22Rv1 (cell line): ENCODE measurements around the gene DLG3.

ENCODE experiments used
- H3K27ac ChIP-seq: fragments of 450-650 bp; 2 replicates; pipeline ENCODE4 v1.5.1; 2017
- ZFX ChIP-seq: fragments of 450-650 bp; IDR thresholded peaks from 2 replicates; pipeline ENCODE4 v1.6.1; 2017; ENCODE audit warnings: antibody characterized with exemption, borderline replicate concordance
- TF ChIP-seq, protein P1 (sequence below): fragments of 450-650 bp; IDR thresholded peaks from 2 replicates; pipeline ENCODE4 v1.5.1; 2017; ENCODE audit warnings: mild to moderate bottlenecking

Gene DLG3

DNA sequence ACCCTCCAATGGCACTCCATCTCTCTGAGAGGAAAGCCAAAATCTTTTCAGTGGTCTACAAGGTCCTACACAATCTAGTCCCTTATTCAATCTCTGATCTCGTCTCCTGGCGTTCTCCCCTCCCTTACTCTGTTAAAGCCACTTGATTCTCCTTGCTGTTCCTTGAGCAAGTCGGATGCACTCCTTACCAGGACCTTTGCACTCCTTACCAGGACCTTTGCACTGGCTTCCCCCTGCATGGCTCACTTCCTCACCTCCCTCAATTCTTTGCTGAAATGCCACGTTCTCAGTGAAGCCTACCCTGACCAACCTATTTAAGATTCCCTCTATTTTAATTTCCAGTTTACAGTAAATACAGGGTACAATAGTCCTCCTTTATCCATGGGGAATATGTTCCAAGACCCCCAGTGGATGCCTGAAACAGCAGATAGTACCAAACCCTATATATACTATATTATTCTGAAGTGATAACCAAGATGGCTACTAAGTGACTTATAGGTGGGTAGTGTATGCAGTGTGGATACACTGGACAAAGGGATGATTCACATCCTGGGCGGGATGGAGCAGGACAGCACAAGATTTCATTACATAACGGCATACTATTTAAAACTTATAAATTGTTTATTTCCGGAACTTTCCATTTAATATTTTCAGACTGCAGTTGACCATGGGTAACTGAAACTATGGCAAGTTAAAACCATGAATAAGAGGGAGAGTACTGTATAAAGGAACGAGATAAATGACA, 6.5 kb upstream of the DLG3 start:
- no peak for TF ChIP-seq ZFX
- TF ChIP-seq, protein P1, sequence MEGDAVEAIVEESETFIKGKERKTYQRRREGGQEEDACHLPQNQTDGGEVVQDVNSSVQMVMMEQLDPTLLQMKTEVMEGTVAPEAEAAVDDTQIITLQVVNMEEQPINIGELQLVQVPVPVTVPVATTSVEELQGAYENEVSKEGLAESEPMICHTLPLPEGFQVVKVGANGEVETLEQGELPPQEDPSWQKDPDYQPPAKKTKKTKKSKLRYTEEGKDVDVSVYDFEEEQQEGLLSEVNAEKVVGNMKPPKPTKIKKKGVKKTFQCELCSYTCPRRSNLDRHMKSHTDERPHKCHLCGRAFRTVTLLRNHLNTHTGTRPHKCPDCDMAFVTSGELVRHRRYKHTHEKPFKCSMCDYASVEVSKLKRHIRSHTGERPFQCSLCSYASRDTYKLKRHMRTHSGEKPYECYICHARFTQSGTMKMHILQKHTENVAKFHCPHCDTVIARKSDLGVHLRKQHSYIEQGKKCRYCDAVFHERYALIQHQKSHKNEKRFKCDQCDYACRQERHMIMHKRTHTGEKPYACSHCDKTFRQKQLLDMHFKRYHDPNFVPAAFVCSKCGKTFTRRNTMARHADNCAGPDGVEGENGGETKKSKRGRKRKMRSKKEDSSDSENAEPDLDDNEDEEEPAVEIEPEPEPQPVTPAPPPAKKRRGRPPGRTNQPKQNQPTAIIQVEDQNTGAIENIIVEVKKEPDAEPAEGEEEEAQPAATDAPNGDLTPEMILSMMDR = no peak
- no peak overlapping the region for H3K27ac ChIP-seq

DNA sequence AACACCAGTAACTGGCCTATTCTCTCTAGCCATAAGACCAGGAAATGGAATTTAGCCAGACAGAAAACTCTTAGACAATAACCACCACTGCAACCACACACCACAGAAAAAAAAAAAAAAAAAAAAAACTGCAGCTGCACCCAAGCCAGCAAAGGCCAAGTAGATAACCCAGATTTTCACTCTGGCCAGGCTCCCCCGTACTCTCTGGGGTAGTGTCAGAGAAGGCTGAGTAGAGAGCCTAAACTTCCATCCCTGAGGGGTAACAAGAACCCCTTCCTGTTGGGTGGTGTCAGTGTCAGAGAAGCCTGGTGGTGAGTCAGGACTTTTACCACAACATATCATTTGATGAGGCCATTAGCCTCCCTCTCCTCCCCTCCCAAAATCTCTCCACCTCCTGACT, 5.6 kb upstream of the DLG3 start:
- TF ChIP-seq ZFX = no peak
- TF ChIP-seq, protein P1 = no peak
- H3K27ac ChIP-seq = no peak overlapping the region

DNA sequence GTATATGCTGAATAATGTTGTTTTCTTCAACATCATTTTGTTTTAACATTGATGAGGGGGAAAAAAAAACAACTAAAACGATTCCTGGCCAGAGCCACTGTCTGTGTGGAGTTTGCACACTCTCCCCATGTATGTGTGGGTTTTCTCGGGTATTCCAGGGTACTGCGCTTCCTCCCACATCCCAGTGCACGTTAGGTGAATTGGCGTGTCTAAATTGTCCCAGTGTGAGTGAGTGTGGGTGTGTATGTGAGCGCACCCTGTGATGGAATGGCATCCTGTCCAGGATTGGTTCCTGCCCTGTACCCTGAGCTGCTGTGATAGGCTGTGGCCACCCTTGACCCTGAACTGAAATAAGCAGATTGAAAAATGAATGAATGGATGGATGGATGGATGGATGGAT, 2.4 kb upstream of the DLG3 start:
- no peak for TF ChIP-seq ZFX
- TF ChIP-seq, protein P1 = no peak
- H3K27ac ChIP-seq = no peak overlapping the region

DNA sequence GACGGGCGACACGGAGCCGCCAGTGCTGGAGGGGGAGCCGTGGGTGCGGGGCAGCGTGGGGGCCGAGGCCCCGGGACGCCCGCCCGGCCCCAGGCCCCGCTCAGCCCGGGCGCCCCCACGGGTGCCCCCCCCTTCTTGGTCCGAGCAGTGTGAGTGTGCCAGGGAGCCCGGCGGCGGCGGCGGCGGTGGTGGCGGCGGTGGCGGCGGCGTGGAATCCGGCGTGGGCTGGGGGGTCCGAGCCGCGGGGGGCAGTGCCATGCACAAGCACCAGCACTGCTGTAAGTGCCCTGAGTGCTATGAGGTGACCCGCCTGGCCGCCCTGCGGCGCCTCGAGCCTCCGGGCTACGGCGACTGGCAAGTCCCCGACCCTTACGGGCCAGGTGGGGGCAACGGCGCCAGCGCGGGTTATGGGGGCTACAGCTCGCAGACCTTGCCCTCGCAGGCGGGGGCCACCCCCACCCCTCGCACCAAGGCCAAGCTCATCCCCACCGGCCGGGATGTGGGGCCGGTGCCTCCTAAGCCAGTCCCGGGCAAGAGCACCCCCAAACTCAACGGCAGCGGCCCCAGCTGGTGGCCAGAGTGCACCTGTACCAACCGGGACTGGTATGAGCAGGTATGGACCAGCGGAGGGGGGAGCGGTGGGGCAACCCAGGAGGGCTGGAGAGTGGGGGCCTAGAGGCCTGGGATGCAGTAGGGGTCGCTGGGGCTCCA, 466 bp downstream of the DLG3 start:
- TF ChIP-seq, protein P1 = no peak
- no peak for TF ChIP-seq ZFX
- H3K27ac ChIP-seq = no peak overlapping the region

DNA sequence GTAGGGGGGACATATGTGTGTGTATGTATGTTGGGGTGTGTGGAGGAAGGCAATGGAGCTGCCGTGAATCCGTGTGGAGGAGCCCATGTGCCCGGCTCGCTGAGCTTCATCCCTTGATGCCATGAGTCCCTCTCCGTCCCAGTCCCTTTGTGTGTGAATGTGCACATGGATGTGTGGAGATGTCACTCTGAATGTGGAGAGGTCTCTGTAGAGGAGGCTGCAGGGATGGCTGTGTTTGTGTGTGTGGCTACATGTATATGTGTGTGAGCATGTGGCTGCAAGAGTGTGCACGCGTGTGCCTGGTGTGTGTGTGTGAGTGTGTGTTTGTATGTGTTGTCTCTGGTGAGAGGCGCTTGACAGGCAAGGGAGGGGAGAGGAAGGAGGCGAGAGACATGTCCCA, 1.3 kb downstream of the DLG3 start:
- H3K27ac ChIP-seq = no peak overlapping the region
- TF ChIP-seq, protein P1 = no peak
- TF ChIP-seq ZFX = no peak

DNA sequence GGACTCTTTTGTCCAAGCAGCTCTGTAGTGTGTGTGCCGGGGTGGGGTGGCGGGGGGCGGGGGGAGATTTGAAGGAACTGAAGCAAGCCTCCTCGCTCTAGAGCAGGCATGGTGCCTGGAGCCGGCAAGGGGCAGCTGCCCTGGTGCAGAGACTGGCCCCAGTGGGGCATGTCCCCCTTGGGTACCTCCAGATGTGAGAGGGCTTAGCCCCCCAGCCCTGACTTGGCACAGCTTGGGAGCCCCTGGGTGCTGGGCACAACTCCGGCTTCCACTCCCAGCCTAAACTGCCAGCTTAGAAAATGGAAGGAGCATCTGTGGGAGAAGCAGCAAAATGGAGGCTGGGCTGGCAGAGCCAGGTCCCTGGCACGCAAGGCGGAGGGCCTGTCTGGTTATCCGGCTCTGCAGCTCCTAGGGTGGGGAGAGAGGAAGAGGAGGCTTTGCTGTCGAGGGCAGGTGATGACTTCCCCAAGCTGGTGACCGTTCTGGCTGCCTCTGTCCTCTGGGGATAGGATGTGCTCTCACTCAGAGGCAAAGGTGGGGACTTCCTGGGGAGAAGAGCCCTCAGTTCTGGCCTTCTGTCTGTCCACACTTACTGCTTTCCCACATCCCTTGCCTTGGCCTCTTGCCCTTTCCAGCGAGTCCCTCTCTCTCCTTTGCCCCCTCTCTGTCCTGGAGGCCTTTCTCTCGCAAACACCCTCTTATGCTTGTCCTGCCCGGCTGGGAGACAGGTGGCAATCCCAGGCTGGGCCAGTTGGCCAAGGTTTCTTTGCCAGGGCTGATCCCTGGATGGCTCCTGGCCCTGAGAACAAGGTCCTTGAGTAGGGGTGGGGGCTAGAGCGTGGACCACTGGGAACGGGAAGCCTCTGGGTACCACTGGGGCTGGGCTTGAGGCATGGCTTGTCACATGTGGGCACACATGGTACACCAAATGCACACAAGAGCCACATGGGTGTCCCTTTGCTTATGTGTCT, 2.0 kb downstream of the DLG3 start:
- TF ChIP-seq, protein P1 = no peak
- no peak for TF ChIP-seq ZFX
- no peak overlapping the region for H3K27ac ChIP-seq
